ENCODE data around the gene MOB3A.

The MOB3A gene

GRCh38 chr19:2121416-2122051, 25.4 kb upstream of the MOB3A start:
- TF ChIP-seq POLR2AphosphoS5 (IDR thresholded peaks at IDR 0.05; ENCODE audit: low read depth, low read length) (no peak), TAF1 (IDR thresholded peaks at IDR 0.05; ENCODE audit: borderline replicate concordance, low read depth, low read length) (no peak), POLR2A (IDR thresholded peaks at IDR 0.05; ENCODE audit: low read depth, low read length) (no peak)
- no peak for DNase-seq (ENCODE audit: insufficient read length)
- FAIRE-seq, result no peak

- DNase-seq (ENCODE audit: insufficient read length) (no peak), FAIRE-seq (no peak)
- no peak for TF ChIP-seq POLR2AphosphoS5 (IDR thresholded peaks at IDR 0.05; ENCODE audit: low read depth, low read length)
- no peak for TF ChIP-seq TAF1 (IDR thresholded peaks at IDR 0.05; ENCODE audit: borderline replicate concordance, low read depth, low read length)
- TF ChIP-seq POLR2A (IDR thresholded peaks at IDR 0.05; ENCODE audit: low read depth, low read length), result no peak
These were observed 24.7 kb upstream of the MOB3A start for GRCh38 chr19:2120821-2121220.

GRCh38 chr19:2119921-2120785, 24.0 kb upstream of the MOB3A start:
- no peak for FAIRE-seq
- DNase-seq (ENCODE audit: insufficient read length), result no peak
- TF ChIP-seq POLR2AphosphoS5 (IDR thresholded peaks at IDR 0.05; ENCODE audit: low read depth, low read length), result no peak

- FAIRE-seq (no peak), DNase-seq (ENCODE audit: insufficient read length) (no peak)
- TF ChIP-seq POLR2AphosphoS5 (IDR thresholded peaks at IDR 0.05; ENCODE audit: low read depth, low read length) (no peak), POLR2A (IDR thresholded peaks at IDR 0.05; ENCODE audit: low read depth, low read length) (no peak), TAF1 (IDR thresholded peaks at IDR 0.05; ENCODE audit: borderline replicate concordance, low read depth, low read length) (no peak)
These were observed 22.3 kb upstream of the MOB3A start for GRCh38 chr19:2118438-2118837.

GRCh38 chr19:2117215-2117960, 21.3 kb upstream of the MOB3A start:
- FAIRE-seq (no peak), DNase-seq (ENCODE audit: insufficient read length) (no peak)
- TF ChIP-seq POLR2AphosphoS5 (IDR thresholded peaks at IDR 0.05; ENCODE audit: low read depth, low read length) (no peak), POLR2A (IDR thresholded peaks at IDR 0.05; ENCODE audit: low read depth, low read length) (no peak), TAF1 (IDR thresholded peaks at IDR 0.05; ENCODE audit: borderline replicate concordance, low read depth, low read length) (no peak)

GRCh38 chr19:2116507-2116906, 20.4 kb upstream of the MOB3A start:
- FAIRE-seq, result no peak

GRCh38 chr19:2115911-2116426, 19.8 kb upstream of the MOB3A start:
- DNase-seq (ENCODE audit: insufficient read length) (no peak), FAIRE-seq (no peak)
- no peak for TF ChIP-seq POLR2A (IDR thresholded peaks at IDR 0.05; ENCODE audit: low read depth, low read length)
- TF ChIP-seq TAF1 (IDR thresholded peaks at IDR 0.05; ENCODE audit: borderline replicate concordance, low read depth, low read length), result no peak
- TF ChIP-seq POLR2AphosphoS5 (IDR thresholded peaks at IDR 0.05; ENCODE audit: low read depth, low read length), result no peak

More at GRCh38 chr19:2116507-2116906, 20.4 kb upstream of the MOB3A start:
- DNase-seq (ENCODE audit: insufficient read length), result no peak
- TF ChIP-seq TAF1 (IDR thresholded peaks at IDR 0.05; ENCODE audit: borderline replicate concordance, low read depth, low read length) (no peak), POLR2A (IDR thresholded peaks at IDR 0.05; ENCODE audit: low read depth, low read length) (no peak), POLR2AphosphoS5 (IDR thresholded peaks at IDR 0.05; ENCODE audit: low read depth, low read length) (no peak)

GRCh38 chr19:2115324-2115723, 19.2 kb upstream of the MOB3A start:
- DNase-seq (ENCODE audit: insufficient read length) (no peak), FAIRE-seq (no peak)
- no peak for TF ChIP-seq POLR2AphosphoS5 (IDR thresholded peaks at IDR 0.05; ENCODE audit: low read depth, low read length)

GRCh38 chr19:2114821-2115220, 18.7 kb upstream of the MOB3A start:
- TF ChIP-seq POLR2AphosphoS5 (IDR thresholded peaks at IDR 0.05; ENCODE audit: low read depth, low read length) (no peak), TAF1 (IDR thresholded peaks at IDR 0.05; ENCODE audit: borderline replicate concordance, low read depth, low read length) (no peak), POLR2A (IDR thresholded peaks at IDR 0.05; ENCODE audit: low read depth, low read length) (no peak)
- no peak for DNase-seq (ENCODE audit: insufficient read length)
- no peak for FAIRE-seq

- DNase-seq (ENCODE audit: insufficient read length), result no peak
- no peak for FAIRE-seq
- TF ChIP-seq POLR2AphosphoS5 (IDR thresholded peaks at IDR 0.05; ENCODE audit: low read depth, low read length), result no peak
These were observed 18.1 kb upstream of the MOB3A start for GRCh38 chr19:2114218-2114617.

- FAIRE-seq (no peak), DNase-seq (ENCODE audit: insufficient read length) (no peak)
- TF ChIP-seq TAF1 (IDR thresholded peaks at IDR 0.05; ENCODE audit: borderline replicate concordance, low read depth, low read length) (no peak), POLR2AphosphoS5 (IDR thresholded peaks at IDR 0.05; ENCODE audit: low read depth, low read length) (no peak), POLR2A (IDR thresholded peaks at IDR 0.05; ENCODE audit: low read depth, low read length) (no peak)
These were observed 17.5 kb upstream of the MOB3A start for GRCh38 chr19:2113439-2114211.

All from GM12892 (cell line).